ENCODE measurements around the gene C2orf92.

C2orf92 gene

DNA sequence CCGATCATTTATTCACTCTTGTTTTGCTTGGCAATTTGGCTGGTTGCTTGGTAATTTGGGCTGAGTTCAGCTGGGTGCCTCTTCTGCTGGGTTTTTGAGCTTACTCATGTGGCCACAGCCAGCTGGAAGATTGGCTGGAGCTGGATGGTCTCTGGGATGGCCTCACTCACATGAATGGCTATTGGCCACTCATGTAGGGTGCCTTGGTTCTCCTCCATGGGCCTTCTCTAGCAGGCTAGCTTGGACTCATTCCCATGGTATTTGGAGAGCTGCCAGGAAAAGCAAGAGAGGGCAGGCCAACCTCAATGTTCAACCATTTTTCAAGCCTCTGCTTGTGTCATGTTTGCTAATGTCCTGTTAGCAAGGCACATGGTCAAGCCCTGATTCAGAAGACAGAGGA, 60.7 kb downstream of the C2orf92 start:
- no peak for DNase-seq (ENCODE audit: low read depth)

- DNase-seq (ENCODE audit: low read depth) = no peak
These were observed 61.9 kb downstream of the C2orf92 start for GRCh38 chr2:97731274-97732020.

DNA sequence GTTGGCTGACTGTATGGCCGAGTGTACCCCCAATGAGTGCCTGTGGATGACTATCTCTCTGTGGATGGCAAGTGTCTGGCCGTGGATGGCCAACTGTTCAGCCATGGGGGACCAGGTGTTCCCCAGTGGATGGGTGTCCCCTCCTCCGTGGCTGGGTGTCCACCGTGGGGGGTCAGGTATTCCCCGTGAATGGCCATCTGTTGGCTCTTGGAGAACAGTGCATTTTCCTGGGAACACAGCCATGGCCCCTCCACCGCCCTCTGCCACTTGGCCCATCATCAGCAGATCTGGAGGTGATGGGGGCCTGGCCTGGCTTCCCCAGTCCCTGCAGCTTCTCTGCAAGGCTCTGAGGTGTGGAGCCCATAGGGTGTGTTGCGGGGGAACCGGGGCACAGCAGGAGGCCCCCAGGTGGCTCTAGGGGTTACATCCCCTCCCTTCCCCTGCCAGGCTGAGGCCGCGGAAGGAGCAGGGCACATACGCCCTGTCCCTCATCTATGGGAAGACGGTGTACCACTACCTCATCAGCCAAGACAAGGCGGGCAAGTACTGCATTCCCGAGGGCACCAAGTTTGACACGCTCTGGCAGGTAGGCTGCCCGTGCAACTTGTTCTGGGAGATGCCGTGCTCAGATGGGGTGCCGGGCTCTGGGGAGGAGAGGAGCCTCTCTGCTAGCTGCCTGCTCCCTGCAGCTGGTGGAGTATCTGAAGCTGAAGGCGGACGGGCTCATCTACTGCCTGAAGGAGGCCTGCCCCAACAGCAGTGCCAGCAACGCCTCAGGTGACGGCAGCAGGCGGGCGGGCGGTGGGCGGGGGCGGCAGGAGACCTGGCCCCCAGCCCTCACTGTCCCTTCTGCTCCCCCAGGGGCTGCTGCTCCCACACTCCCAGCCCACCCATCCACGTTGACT, 63.2 kb downstream of the C2orf92 start:
- DNase-seq (ENCODE audit: low read depth) = no peak

GRCh38 chr2:97733341-97734035, 64.0 kb downstream of the C2orf92 start:
- no peak for DNase-seq (ENCODE audit: low read depth)

GRCh38 chr2:97734061-97735051, 64.8 kb downstream of the C2orf92 start:
- DNase-seq (ENCODE audit: low read depth) = no peak

DNA sequence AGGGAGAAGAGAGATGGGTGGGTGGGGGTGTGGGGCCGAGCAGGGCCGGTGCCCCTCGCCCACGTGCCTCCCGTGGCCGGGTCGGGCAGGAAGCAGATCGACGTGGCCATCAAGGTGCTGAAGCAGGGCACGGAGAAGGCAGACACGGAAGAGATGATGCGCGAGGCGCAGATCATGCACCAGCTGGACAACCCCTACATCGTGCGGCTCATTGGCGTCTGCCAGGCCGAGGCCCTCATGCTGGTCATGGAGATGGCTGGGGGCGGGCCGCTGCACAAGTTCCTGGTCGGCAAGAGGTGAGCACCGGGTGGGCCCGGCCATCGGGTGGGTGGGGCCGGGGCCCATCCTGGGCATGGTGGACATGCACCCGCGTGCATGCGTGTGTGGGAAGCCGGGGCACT, 65.6 kb downstream of the C2orf92 start:
- no peak for DNase-seq (ENCODE audit: low read depth)

DNA sequence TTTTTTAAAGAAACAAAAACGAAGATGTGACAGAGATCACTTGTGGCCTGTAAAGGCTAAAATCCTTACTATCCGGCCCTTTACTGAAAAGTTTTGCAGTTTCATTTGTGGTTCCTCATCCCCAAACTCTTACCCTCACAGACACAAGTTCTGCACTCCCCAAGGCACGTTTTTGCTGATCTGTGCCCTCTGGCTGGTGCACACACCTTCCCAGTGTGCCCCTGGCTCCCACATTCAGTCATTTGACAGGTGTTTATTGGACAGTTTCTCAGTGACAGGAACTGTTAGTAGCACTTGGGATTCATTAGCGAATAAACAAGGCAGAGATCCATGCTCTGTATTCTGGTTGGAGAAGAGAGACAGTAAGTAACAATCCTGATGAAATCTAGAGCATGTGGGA, 66.7 kb downstream of the C2orf92 start:
- DNase-seq (ENCODE audit: low read depth) = no peak

DNA sequence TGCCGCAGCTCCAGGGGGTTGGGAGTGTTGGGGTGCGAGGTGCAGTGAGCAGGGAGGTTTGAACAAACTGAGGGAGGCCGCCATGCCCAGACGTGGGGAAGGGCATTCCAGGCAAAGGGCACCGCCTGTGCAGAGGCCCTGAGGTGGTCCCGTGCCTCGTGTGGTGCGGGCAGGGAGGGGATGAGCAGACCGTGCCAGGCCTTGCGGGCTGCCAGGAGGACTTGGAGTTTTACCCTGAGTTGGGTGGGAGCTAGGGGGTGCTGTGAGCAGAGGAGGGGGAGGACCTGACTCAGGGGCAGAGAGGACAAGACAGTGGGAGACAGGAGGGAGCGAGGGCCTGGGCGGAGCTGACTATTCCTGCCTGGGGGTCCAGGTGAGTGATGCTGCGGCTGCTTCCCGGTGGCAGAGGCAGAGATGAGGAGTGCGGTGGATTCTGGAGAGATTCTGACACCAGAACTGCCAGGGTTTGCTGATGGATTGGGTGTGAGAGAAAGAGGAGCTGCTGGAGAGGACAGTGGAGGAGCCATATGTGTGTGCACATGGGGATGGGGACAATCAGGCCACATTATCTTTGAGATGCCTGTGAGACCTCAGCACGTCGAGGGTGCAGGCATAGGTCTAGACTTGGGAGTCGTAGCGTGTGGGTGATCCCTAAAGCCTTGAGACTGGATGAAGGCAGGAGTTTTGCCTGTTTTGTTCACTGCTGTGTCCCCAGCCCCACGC, 67.3 kb downstream of the C2orf92 start:
- no peak for DNase-seq (ENCODE audit: low read depth)

GRCh38 chr2:97737421-97738178, 68.1 kb downstream of the C2orf92 start:
- DNase-seq (ENCODE audit: low read depth) = no peak

DNA sequence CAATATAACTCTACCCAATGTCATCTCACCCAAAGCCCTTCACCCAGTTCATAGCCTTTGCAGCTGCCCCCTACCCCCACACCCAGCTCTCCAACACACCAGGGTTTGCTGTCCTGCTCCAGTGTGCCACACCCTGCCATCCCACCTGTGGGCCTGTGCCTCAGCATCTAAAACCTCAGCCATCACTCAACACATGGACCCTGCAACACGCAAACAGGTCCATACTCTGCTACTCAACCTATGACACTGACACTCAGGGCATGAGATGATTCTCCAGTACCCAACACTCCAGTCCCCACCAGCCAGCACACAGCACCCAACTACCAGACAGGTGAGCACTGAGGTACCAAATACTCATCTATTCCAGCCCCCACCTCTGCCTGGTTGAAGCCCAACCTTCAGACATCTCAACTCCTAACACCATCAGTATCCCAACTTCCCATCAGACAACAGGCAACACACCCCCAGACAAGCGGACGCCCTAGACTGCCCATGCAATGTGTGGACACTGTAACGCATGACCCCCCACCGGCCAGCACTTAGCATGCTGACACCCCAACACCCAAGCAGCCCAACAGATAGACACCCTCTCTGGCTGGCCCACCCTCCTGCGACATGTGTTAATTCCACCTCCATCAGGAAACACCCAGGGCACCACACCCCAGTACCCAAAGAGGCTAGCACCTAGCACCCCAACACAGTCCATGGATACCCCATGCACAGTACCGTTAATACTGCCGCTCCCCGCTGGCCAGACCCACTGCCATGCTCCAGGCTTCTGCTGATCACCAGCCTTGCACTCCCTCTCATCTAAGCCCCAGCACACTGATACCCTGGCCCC, 68.9 kb downstream of the C2orf92 start:
- no peak for DNase-seq (ENCODE audit: low read depth)

DNA sequence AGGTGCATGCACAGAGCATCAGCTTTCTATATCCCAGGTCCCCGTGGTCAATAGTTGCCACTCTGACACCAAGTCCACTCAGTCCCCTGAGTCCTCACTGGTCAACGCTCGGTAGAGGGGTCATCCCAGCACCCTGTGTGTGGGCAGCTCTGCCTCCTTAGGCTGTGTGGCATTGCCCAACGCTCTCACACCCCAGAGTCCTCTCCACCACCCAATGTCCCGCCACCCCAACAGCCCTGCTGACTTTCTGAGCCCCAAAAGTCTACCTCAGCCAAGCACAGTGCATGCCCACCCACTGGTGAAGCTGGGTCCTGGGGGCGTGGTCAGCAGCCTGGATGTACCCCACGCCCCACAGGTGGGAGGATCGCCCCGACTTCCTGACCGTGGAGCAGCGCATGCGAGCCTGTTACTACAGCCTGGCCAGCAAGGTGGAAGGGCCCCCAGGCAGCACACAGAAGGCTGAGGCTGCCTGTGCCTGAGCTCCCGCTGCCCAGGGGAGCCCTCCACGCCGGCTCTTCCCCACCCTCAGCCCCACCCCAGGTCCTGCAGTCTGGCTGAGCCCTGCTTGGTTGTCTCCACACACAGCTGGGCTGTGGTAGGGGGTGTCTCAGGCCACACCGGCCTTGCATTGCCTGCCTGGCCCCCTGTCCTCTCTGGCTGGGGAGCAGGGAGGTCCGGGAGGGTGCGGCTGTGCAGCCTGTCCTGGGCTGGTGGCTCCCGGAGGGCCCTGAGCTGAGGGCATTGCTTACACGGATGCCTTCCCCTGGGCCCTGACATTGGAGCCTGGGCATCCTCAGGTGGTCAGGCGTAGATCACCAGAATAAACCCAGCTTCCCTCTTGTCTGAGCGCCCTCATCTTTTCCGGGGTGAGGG, 69.7 kb downstream of the C2orf92 start:
- no peak for DNase-seq (ENCODE audit: low read depth)

DNA sequence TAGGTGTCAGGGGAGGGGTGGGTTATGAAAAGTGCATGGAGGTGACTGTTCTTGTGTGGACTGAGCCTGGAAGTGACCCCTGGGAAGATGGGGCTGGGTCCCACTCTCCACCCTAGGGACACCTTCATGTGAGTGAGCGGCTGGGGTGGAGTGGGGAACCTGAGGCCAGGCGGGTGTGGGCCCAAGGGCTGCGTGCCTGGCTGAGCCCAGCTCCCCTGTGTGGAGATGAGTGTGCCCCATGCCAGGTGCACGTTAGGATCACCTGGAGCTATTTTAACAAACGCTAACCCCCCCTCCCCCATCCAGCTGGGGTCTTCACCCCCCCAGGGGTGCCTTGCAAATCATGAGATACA, 70.4 kb downstream of the C2orf92 start:
- DNase-seq (ENCODE audit: low read depth) = no peak

- DNase-seq (ENCODE audit: low read depth) = no peak
These were observed 71.2 kb downstream of the C2orf92 start for GRCh38 chr2:97740590-97741182.

DNA sequence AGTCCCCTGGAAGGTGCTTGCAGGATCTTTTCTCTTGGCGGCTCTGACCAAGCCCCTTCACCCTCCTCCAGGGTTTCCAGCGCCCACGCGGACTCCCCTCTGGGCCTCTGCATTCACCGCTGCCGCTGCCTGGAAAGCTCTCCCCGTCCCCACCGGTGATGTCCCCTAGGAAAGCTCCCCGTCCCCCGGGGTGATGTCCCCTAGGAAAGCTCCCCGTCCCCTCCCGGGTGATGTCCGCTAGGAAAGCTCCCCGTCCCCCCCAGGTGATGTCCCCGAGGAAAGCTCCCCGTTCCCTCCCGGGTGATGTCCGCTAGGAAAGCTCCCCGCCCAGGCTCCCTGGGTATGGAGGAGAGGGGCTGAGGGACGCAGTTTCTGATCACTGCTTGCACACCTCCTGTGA, 71.7 kb downstream of the C2orf92 start:
- no peak for DNase-seq (ENCODE audit: low read depth)

DNA sequence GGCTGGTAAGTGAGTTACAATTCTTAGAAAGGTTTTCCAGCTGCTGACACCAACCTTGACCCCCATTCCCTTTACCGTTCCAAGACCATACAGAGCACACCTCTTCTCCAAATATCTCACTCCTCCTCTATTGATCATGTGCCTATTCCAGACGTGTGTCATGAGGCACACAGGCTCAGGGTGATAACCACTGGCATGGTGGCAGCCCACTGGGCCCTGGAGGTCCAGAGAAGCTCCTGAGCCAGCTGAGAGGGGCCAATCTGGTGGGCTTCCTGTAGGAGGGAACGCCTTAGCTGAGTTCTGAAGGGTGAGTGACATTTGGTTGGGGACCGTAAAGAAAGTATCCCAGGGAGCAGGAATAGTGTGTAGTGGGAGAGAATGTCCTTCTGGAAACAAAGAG, 72.2 kb downstream of the C2orf92 start:
- no peak for DNase-seq (ENCODE audit: low read depth)

DNA sequence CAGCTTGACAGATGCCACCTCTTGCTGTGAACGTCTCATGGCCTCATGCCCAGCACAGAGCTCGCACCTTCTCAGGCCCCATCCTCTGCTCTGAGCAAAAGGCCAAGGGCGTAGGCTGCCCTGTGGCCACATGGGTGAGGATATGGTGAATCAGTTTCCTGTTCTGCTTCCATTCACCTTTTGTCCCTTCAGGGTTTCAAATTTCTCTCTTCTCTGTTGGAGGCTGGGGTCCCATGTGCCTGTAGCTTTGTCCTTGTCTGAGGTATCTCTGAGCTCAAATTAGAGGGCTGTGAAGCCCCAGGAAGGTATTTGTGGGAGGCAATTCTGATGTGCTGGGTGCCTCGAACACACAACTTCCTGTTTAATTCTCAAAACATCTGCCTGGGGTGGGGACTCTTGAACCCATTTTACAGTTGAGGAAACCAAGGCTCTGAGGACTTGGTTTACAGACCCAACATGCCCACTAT, 72.9 kb downstream of the C2orf92 start:
- DNase-seq (ENCODE audit: low read depth) = no peak

- DNase-seq (ENCODE audit: low read depth) = no peak
These were observed 74.4 kb downstream of the C2orf92 start for GRCh38 chr2:97743913-97744312.

All from GM04503 (cell line).